Retina (tissue), 1 donor: ENCODE data around the gene KCNQ5.
A peak's percentile ranks its signal among the peaks of the same experiment; 100 is the strongest.

Source experiments
- DNase-seq: peaks from one replicate; pipeline ENCODE4 v3.0.0-alpha.2; 2016

Gene KCNQ5

GRCh38 chr6:73078333-73078862, 456.5 kb downstream of the KCNQ5 start:
- DNase-seq: no peak

- DNase-seq: no peak
These were observed 457.2 kb downstream of the KCNQ5 start for GRCh38 chr6:73078908-73079610.

GRCh38 chr6:73079611-73079955, 457.7 kb downstream of the KCNQ5 start:
- DNase-seq: no peak

- DNase-seq: no peak
These were observed 458.1 kb downstream of the KCNQ5 start for GRCh38 chr6:73079978-73080377.

DNA sequence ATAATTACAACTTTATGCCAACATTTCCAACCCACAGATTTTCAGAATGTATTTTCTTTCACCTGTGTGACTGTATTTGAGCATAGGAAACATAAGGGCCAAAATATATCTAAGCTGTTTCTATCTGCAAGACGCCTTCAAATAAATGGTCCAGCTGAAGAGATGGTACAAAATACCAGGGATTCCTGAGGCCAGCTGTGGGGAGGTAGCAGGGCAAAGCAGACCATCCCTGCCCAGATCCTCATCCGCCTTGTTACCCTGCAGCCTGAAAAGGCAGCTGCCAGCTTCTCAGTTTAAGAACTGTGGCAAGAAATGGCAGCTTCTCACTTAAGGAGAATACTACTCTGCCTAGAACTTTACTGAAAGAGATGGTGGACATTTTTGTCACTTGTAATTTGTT, 460.1 kb downstream of the KCNQ5 start:
- DNase-seq: no peak

DNA sequence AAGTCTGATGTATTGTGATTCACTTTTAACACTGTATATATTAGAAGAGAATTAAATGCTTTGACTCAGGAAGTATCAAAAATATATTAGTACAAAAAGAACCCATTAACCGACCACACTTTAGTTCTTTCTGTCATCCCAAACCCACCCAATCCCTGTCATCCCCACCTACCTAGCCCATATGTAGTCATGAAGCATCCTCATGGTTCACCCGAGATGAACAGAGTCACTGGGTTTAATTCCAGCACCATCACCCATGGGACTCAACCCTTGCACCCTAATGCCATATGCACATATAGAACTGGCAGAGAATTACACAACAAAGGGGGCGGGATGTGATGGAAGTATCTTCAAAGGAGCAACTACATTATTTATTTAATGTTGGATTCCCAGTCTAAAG, 462.0 kb downstream of the KCNQ5 start:
- no peak for DNase-seq

DNA sequence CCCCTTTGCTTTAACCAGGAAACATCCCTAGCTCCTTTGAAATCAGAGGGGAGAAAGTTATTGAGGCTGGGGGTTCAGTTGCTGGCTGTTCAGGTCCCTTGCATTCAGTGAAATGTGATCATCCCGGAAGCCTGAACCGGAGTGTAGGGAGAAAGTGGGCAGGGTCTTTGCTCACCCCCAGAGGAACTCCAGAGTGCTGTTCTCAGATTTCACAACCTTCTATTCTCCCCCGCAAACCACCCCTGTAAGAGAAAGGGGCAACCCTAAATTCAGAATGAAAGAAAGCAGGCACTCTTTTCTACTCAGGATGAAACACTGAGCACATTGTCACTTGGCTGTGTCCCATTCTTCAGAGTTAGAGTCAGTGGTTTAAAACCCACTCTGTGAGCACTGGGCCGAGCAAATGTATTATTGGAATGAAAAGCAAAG, 463.6 kb downstream of the KCNQ5 start:
- no peak for DNase-seq

- DNase-seq: no peak
These were observed 464.9 kb downstream of the KCNQ5 start for GRCh38 chr6:73086726-73087125.

GRCh38 chr6:73088138-73088813, 466.4 kb downstream of the KCNQ5 start:
- DNase-seq: no peak

- no peak for DNase-seq
These were observed 483.1 kb downstream of the KCNQ5 start for GRCh38 chr6:73104921-73105320.

DNA sequence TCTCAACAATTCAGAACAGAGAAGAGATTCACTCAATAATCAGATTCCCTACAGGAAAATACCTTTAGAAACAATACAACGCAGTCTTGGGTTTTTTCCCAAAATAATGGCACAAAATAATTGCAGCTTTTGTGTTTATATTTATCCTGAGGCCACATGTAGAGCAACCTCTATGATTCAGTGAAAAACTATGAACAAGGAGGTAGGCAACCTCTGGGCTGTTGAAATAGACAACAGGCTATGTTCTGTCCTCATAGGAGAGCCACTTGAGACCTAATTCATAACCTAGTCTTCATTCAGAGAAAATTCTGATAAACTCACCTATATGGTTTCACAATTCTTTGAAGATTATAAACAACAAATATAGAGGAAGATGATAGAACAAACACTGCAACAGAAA, 485.2 kb downstream of the KCNQ5 start:
- DNase-seq: no peak

GRCh38 chr6:73108949-73109348, 487.1 kb downstream of the KCNQ5 start:
- DNase-seq: no peak

DNA sequence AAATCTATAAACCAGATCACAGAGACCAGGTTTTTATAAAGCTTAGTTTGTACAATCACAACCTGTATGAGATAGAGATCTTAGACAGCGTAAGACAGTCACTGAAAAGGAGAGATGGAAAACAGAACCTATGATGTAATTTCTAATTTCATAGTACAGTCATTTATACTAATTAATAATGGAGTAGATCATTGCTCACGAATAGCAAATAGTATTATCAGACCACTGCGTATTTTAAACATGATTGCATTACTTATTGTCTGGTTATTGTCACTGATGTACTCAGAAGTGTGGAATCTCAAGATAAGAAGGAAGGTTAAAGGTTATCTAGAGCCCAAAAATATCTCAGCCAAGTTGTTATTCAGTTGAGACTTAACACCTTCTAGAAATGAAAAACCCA, 487.8 kb downstream of the KCNQ5 start:
- DNase-seq: no peak

DNA sequence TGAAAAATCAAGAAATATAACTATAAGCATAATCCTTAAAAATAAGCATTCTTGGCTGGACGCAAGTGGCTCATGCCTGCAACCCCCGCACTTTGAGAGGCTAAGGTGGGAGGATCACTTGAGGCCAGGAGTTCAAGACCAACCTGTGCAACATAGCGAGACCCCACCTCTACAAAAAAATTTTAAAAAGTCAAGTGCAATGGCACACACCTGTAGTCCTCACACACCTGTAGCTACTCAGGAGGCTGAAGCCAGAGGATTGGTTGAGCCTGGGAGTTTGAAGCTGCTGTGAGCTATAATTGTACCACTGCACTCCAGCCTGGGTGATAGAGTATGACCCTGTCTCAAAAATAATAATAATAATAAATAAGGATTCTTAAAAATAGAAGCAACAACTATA, 494.5 kb downstream of the KCNQ5 start:
- DNase-seq: no peak

DNA sequence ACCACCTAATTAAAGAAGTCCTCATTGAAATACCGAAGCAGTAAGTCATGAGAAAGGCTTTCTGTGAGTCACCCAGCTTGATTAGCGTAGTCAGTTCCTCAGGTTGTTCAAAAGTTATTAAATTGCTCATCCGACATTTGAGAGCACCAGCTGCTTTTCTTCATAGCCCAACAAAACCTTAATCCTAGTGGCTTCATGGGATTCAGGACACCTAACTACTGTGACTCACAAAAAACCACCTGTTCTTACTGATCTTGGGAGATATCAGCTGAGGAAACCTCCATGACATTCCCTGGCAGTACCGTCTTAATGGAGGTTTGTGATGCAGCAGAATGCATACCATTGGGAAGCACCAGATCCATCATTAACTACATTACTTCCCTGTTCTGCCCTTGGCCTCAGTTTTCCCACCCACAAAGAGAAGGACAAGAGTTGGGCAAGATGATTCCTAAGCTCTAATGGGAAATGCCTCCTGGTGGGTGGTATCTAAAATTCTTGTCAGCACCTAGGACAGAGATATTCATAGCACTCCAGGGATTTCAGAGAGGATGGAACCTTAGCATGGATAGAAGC, 499.6 kb downstream of the KCNQ5 start:
- DNase-seq: no peak

GRCh38 chr6:73123632-73124329, 501.9 kb downstream of the KCNQ5 start:
- no peak for DNase-seq

DNA sequence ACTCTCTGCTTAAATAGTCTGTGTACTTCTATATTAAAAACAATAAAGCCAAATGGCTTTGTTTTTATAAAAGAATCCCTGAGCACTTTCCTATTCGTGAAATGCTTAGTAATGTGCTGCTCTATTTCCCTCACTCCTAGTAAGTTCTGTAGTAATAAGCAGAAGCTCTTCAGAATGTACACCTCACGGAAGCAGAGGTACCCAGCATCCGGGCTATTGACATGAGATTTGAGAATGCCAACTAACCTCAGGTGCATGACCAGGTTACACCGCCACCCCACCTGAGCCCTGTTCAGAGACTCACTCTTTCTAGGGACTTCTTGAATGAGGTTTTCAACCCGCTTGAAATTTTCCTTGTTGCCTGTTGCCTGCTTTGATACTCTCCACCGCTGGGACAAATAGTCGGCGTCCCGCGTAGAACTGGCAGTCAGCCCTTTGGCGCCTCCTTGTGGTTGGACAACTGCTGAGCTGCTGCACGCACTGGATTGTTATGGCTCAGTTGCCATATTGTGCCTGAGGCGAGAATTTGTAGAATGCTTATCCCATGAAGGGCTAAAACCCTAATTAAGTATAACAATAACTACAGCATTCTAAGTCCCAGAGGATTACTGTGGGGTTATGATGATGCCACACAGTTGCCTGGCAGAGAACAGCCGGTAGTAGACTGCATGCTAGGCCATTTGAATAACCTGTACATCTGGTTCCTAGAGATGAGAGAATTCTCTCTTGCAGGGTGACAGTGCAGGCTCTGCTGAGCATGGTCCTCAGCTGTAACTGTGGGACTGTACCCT, 508.0 kb downstream of the KCNQ5 start:
- peak; percentile 85 for DNase-seq

- DNase-seq: no peak
These were observed 509.8 kb downstream of the KCNQ5 start for GRCh38 chr6:73131706-73132105.

DNA sequence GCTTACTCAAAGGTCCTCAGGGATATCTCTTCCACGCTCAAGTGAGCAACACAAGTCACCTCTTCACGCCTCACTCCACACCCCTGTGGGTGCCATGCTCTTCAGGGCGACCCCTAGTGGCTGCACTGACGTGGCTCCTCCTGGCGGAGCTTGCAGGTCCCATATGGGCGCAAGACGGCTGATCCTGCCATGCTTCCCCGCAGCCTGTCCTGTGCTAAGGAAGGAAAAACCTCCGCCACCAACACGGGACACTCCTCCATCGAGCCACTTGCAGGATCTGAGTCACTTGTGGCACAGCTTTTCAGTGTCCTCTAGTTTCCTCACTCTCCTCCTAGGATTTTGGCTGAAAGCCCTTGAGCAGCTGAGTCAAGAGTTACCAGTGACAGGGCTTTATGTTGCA, 512.7 kb downstream of the KCNQ5 start:
- DNase-seq: no peak

DNA sequence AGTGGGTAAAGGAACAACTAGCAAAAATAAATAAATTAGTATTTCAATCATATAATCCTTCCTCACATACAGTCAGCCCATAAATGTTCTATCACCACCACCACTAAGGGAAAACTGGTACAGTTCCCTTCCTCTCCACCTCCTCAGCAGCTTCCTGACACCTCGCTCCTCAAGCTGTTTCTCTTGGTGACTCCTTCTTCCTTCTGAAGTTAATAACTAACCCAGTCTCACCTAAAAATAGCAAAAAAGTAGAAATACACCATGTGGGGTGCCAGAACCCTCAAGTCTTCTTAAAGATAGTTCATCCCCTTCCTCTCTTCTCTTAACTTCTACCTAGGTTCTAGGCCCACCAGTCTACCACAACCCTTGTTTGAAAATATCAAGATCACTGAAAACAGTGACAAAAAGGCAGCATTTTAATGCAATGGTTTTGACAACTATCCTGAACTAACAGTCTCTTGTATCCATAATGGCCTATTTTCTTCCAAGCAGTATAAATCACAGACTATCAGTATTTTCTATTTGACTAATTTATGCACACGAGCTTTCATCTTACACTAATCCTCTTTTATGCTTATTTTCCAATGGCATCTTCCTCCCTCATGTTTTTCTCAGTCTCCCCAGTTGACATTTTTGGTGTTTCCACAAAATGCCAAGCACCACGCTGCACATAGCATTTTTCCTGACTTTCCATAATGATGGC, 518.0 kb downstream of the KCNQ5 start:
- no peak for DNase-seq

- no peak for DNase-seq
These were observed 521.7 kb downstream of the KCNQ5 start for GRCh38 chr6:73143551-73143950.

- DNase-seq: no peak
These were observed 522.7 kb downstream of the KCNQ5 start for GRCh38 chr6:73144516-73144915.
